ENCODE data around the gene GSG1L. TPM values are rescaled to one million over a fixed set of nuclear protein-coding genes. Genes with fewer than 3 reads are reported as not detected.

Gene GSG1L
- total and polyA plus RNA-seq, 2 of the 13 experiments (the other 11 are each of a cell fraction or from before 2014, with no cell fraction given): not detected

GRCh38 chr16:28062261-28062846 lies 1.2 kb downstream of the GSG1L start:
- Histone ChIP-seq H2AFZ (ENCODE audit: low read length) (no peak overlapping the region), H4K20me1 (ENCODE audit: insufficient read depth, low read length) (peaks cover 3% of the 10 kb centered on the region; the same call in 1 of the 2 replicates), H3K4me3 (replicated peaks in 1 of 3; ENCODE audit: insufficient read depth in 1 of 3, low read depth in 2 of 3, low read length in 3 of 3) (no peak overlapping the region), H3K4me2 (ENCODE audit: low read depth, low read length) (no peak overlapping the region), H3K27me3 (ENCODE audit: control insufficient read depth in 1 of 2, insufficient read depth in 2 of 2, low read length in 2 of 2) (peaks cover 28 to 88% of the 10 kb centered on the region in 2 experiments), H3K9ac (ENCODE audit: insufficient read depth, low read depth, low read length) (no peak overlapping the region), H3K36me3 (replicated peaks in 1 of 2; ENCODE audit: control insufficient read depth in 1 of 2, insufficient read depth in 2 of 2, low read length in 2 of 2) (no peaks in the 10 kb centered on the region), H3K4me1 (ENCODE audit: insufficient read depth, low read length) (no peaks in the 10 kb centered on the region), H3K9me3 (ENCODE audit: low read length) (no peaks in the 10 kb centered on the region), H3K79me2 (ENCODE audit: insufficient read depth, low read length) (no peaks in the 10 kb centered on the region), H3K27ac (ENCODE audit: extremely low read length, insufficient read depth, low read length) (no peak overlapping the region)
- FAIRE-seq: no peak
- no peak for TF ChIP-seq KLF9 (CRISPR knock-in tag; IDR thresholded peaks at IDR 0.05; ENCODE audit: low read depth)
- no peak for TF ChIP-seq ZNF256 (CRISPR knock-in tag; conservative IDR thresholded peaks at IDR 0.05)
- TF ChIP-seq ZNF713 (CRISPR knock-in tag; IDR thresholded peaks at IDR 0.05): no peak
- no peak for TF ChIP-seq RNF219 (CRISPR knock-in tag; IDR thresholded peaks at IDR 0.05)
- no peak for TF ChIP-seq ZNF180 (CRISPR knock-in tag; IDR thresholded peaks at IDR 0.05; ENCODE audit: borderline replicate concordance, low read depth)
- no peak for TF ChIP-seq ZFP82 (CRISPR knock-in tag; IDR thresholded peaks at IDR 0.05; ENCODE audit: borderline replicate concordance)
- no peak for TF ChIP-seq HES4 (CRISPR knock-in tag; IDR thresholded peaks at IDR 0.05; ENCODE audit: borderline replicate concordance)
- TF ChIP-seq UBTF (CRISPR knock-in tag; IDR thresholded peaks at IDR 0.05): no peak
- no peak for TF ChIP-seq FOXC1 (CRISPR knock-in tag; IDR thresholded peaks at IDR 0.05; ENCODE audit: borderline replicate concordance)
- no peak for TF ChIP-seq MZF1 (CRISPR knock-in tag; IDR thresholded peaks at IDR 0.05; ENCODE audit: borderline replicate concordance)
- DNase-seq (ENCODE audit: low spot score): no peak
- 0 out of 3 replicates have a peak, but pooled peaks have one; percentile 13 for ATAC-seq
- no TSS peak for BruUV-seq (replicated peaks)
- CTCF ChIA-PET (ENCODE audit: low intra/inter-chr PET ratio, low total read pairs): no interaction called here
- intact Hi-C loops (cut with micrococcal nuclease; ENCODE audit: unreplicated experiment): no loop called here
- whole genome bisulfite sequencing (ENCODE audit: low lambda C conversion rate): 52% methylated on average over 13 of the region's 39 CpGs
- in situ Hi-C loops (cut with HindIII; ENCODE audit: extremely low pct_ligation_motif_present, low pct_unique_long_range_greater_than_20kb): no loop called here
- POLR2A ChIA-PET: no interaction called here

Data from HepG2 (cell line).